AG10803 (cell line): ENCODE data around the gene NHLRC2.
"Not testable (repeated sequence)": the region's sequence is repeated elsewhere in the genome, so short reads cannot be mapped to it uniquely, and the experiment has no call there.

ENCODE experiments used
- DNase-seq: peaks from one replicate; pipeline ENCODE4 v3.0.0; 2010; ENCODE audit warnings: low read depth
- H3K4me3 ChIP-seq: 2 replicates; pipeline ENCODE4 v1.5.1; 2011; ENCODE audit warnings: mild to moderate bottlenecking, low read length, control low read depth
- TF ChIP-seq, protein P1 (sequence below): conservative IDR thresholded peaks from 2 replicates; pipeline ENCODE4 v1.5.1; 2011; ENCODE audit warnings: mild to moderate bottlenecking, low read length, control low read depth, inconsistent platforms

NHLRC2 gene

DNA sequence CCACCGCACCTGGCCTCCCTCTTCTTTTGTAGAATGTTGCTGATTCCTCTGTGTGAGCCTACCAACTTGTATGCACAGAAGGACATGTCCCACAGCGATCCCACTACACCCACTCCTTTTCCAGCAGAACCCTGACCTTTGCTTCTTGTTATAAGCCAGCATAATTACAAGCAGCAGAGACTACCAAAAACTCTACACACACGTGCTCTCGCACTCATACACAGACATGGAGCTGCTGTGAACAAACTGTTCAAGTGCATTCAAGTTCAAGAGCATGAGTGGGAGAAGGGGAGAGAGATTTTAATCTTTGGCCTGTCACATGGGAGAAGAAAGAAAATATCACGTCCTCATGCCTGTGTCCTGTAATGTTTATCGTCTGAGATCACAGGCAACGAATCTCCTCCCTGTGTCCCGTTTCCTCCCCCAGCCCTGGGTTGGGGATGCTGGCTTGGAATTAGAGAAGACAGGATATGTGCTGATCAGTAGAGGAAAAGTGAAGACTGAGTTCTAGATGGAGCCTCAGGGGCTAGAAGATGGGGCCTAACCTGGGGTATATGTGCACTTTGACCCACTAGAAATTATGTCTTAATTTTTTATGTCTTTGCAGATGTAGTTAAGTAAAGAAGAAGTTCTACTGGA is 79.6 kb downstream of the NHLRC2 start:
- DNase-seq: no peak
- no peak overlapping the region for H3K4me3 ChIP-seq
- TF ChIP-seq, protein P1, sequence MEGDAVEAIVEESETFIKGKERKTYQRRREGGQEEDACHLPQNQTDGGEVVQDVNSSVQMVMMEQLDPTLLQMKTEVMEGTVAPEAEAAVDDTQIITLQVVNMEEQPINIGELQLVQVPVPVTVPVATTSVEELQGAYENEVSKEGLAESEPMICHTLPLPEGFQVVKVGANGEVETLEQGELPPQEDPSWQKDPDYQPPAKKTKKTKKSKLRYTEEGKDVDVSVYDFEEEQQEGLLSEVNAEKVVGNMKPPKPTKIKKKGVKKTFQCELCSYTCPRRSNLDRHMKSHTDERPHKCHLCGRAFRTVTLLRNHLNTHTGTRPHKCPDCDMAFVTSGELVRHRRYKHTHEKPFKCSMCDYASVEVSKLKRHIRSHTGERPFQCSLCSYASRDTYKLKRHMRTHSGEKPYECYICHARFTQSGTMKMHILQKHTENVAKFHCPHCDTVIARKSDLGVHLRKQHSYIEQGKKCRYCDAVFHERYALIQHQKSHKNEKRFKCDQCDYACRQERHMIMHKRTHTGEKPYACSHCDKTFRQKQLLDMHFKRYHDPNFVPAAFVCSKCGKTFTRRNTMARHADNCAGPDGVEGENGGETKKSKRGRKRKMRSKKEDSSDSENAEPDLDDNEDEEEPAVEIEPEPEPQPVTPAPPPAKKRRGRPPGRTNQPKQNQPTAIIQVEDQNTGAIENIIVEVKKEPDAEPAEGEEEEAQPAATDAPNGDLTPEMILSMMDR: no peak

DNA sequence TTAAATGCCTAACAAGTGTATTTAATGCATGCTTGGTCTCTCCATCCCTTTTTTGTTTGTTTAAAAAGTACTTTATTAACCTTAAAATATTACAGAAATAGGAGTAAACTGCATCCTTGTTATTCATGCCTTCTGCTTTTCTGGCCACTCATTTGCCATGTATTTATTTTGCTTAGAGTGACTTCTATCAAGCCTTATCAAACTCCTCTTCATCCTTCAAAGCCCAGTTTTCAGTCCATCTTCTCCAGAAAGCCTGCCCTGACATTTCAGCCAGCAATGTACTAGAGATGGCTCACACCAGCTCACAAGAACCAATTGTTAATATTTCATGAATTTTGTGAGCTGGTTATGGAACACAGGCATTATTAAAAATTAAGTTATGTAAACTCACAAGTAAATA is 82.8 kb downstream of the NHLRC2 start:
- DNase-seq: no peak
- no peak overlapping the region for H3K4me3 ChIP-seq
- TF ChIP-seq, protein P1: no peak

DNA sequence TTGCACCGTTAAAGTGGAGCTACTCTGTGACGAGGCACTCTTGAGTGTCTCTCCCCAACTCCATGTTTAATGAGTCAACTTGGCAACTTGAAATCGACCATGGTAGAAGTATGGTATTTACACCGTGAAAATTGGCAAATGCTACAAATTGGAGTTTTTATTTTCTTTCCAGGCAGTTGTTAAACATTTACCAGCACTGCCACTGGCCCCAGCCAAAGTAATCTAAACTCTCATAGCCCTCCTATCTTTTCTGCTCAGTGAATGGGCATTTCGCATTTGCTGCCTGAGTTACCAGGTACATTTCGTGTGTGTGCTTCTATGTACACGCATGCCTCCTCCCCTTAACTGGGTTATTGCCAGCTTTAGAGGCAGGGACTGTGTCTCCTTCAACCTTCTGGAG is 83.3 kb downstream of the NHLRC2 start:
- TF ChIP-seq, protein P1: no peak
- H3K4me3 ChIP-seq: no peak overlapping the region
- no peak for DNase-seq

DNA sequence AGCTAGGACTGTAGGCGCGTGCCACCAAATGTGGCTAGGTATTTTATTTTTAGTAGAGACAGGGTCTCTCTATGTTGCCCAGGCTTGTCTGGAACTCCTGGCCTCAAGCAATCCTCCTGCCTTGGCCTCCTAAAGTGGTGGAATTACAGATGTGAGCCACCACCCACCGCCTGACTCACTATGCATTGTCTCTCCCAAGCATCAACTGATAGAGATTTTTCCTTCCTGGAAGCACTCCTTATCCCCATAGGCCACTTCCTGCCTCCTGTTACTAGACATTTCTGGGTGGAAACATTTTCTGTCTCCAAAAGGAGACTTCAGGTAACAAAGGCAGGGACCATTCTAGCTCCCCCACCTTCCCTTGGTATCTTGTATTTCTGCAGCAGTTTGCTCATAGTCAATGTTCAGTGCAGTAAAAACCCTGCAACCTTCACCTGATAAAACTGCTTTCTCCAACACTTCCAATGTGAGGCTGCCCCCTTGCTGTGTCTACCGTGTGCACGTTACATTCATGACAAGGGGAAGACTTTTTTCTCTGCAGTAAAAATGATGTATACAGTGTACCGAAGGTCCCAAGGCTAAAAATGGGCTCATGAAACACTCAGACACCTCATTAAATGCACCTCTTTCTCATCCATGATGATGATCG is 84.9 kb downstream of the NHLRC2 start:
- no peak for DNase-seq
- H3K4me3 ChIP-seq: no peak overlapping the region
- TF ChIP-seq, protein P1: no peak

DNA sequence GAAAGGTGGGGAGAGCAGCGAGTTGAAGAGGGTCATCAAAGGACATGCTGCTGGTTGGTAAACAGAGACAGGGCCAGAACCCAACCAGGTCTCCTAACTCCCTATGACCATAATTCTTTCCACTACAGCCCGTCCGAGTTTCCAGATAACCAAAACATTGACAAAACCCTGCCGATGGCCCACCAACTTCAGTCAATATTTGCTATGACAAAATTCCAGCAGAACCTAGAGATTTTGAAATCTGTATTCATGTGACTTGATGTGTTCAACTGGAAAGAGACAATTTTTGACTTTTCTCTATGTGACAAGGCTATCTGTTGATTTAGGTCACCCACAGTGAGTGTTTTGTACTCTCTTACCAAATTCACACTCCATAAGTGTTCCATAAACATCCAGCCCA is 86.7 kb downstream of the NHLRC2 start:
- no peak overlapping the region for H3K4me3 ChIP-seq
- no peak for DNase-seq
- TF ChIP-seq, protein P1: no peak

DNA sequence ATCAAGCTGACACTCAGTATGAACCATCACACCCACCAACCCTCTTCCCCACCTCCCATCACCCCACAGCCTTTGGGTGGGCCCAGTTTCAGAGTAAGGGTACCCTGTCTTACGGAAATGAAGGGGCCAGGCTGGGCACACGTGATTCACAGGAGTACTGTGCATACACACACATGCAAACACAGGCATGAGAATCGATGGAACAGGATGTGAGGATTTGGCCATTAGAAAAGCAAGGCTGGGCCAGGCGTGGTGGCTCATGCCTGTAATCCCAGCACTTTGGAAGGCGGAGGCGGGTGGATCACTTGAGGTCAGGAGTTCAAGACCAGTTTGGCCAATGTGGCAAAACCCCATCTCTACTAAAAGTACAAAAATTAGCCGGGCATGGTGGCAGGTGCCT is 88.7 kb downstream of the NHLRC2 start:
- H3K4me3 ChIP-seq, DNase-seq: not testable (repeated sequence)

DNA sequence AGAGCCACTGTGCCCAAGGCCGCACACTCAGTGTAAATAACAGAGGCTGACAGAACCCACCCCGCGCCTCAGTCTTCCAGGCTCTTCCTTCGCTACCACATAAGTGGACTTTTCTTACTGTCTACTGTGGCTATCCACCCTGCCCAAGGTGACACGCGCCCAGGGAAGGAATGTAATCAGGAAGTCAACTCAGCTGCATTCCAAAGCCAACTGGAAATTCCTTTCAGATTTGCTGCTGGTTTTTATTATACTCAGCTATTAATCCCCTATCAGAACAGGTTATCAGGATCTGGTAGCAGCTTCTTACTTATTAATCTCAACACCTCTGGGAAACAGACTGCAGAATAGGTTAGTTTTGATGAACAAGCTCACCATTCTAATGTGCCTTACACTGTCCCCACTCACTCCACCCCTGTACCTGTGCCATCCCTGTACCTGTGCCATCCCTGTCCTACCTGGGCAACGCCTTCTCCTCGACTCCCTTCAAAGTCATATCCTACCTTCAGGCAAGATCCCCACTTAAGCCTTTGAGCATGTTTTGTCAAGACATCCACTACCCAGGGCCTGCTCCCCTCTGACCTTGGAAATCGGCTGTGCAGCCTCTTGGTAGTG is 90.7 kb downstream of the NHLRC2 start:
- TF ChIP-seq, protein P1: no peak
- peak; percentile 64 for DNase-seq
- no peak overlapping the region for H3K4me3 ChIP-seq
